ENCODE measurements around the gene TERT.

Gene TERT

DNA sequence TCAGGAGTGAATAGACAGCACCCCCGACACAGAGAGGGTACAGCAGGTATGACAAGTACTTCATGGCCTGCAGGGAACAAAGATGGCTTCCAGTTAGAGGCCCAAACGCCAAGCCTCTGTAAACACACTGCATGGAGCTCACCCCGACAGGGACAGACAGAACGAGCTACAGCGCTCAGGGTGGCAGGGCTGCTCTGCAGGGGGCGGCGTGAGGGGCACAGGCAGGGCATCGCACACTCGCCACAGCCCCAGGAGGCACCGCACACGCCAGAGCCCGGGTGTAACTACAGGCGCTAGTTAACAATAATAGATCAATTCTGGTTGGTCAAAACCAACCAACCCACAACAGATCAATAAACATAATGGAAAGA, 28.9 kb upstream of the TERT start:
- no peaks in the 10 kb centered on the region for H3K9me3 ChIP-seq
- TF ChIP-seq, protein P1, sequence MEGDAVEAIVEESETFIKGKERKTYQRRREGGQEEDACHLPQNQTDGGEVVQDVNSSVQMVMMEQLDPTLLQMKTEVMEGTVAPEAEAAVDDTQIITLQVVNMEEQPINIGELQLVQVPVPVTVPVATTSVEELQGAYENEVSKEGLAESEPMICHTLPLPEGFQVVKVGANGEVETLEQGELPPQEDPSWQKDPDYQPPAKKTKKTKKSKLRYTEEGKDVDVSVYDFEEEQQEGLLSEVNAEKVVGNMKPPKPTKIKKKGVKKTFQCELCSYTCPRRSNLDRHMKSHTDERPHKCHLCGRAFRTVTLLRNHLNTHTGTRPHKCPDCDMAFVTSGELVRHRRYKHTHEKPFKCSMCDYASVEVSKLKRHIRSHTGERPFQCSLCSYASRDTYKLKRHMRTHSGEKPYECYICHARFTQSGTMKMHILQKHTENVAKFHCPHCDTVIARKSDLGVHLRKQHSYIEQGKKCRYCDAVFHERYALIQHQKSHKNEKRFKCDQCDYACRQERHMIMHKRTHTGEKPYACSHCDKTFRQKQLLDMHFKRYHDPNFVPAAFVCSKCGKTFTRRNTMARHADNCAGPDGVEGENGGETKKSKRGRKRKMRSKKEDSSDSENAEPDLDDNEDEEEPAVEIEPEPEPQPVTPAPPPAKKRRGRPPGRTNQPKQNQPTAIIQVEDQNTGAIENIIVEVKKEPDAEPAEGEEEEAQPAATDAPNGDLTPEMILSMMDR (IDR thresholded peaks at IDR 0.05), result no peak
- H3K4me3 ChIP-seq, result no peak overlapping the region
- DNase-seq, result peak; percentile 8 to 29
- no peak overlapping the region for H3K27ac ChIP-seq
- peaks cover 70 to 80% (median 72%) of the 10 kb centered on the region in 3 donors for H3K36me3 ChIP-seq
- peaks cover 0 to 10% (median 3%) of the 10 kb centered on the region in 4 donors for H3K4me1 ChIP-seq
- intact Hi-C loops (cut with DNase I; ENCODE audit: low total_unique reads), result no loop called here
- H3K27me3 ChIP-seq, result no peaks in the 10 kb centered on the region

DNA sequence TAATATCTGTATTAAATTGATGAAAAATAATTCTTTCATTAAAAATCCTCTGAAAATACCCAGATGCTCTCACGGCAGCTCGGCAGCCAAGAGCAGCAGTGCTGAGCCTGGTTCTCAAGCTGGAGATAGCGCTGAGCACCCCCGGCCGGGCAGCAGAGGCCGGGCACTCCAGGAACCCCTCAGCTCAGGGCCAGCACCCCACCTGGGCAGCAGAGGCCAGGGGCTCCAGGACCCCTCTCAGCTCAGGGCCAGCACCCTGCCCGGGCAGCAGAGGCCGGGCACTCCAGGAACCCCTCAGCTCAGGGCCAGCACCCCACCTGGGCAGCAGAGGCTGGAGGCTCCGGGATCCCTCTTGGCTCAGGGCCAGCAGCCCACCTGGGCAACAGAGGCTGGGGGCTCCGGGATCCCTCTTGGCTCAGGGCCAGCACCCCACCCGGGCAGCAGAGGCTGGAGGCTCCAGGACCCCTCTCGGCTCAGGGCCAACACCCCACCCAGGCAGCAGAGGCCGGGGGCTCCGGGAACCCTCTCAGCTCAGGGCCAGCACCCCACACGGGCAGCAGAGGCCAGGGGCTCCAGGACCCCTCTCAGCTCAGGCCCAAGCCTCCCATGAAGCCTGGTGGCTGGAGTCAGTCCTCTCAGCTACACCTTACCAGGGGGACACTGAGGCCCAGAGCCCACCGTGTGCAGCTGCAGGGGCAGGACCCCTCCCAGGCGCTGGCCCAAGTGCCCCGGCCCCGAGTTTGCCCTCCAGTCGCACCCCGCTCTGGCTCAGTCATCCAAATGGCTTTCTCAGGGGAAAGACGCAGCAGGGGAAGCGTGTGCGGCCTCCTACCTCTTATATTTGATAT, 28.3 kb upstream of the TERT start:
- intact Hi-C loops (cut with DNase I; ENCODE audit: low total_unique reads), result no loop called here

DNA sequence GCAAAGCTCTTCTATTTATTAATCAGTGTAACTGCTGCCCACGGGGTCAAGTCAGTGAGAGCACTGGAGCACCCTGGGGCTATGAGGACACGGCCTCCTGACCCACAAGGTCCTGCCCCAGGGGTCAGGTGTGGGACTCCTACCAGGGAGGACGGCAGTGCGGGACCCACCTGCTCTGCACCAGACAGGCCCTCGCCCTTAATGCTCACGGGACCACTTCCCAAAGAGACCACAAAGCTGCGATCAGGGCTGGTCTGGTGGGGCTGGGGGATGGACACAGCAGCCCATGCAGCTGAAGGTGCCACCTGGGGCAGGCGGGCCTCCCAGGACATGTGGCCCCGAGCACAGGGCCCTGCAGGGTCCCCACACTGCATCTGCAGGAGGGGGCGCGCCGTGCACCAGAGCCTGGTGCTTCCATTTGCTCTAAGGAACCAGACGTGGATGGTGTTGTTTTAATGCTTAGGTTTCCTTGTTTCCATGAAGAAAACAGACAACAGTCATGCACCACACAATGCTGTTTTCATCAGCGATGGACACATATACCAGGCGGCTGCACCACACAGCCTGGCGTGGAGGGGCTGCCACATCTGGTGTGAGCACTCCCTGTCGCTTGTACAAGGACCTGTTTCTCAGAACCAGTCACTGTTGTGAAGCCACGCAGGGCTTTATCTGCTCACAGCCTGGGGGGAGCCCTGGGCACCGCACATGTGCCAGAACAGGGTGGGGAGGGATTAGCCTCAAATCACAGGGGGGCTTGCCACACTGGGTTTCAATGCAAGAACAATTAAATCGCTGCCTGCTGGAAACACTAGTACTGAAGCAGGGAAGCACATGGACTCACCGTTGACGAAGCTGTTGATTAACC, 27.4 kb upstream of the TERT start:
- DNase-seq, result peak; percentile 20 to 41
- peaks cover 0 to 4% (median 1%) of the 10 kb centered on the region in 4 donors for H3K4me1 ChIP-seq
- TF ChIP-seq, protein P1 (IDR thresholded peaks at IDR 0.05), result no peak
- intact Hi-C loops (cut with DNase I; ENCODE audit: low total_unique reads), result no loop called here
- peaks cover 85 to 94% (median 86%) of the 10 kb centered on the region in 3 donors for H3K36me3 ChIP-seq
- H3K9me3 ChIP-seq, result no peaks in the 10 kb centered on the region
- no peak overlapping the region for H3K4me3 ChIP-seq
- H3K27me3 ChIP-seq, result no peaks in the 10 kb centered on the region
- no peak overlapping the region for H3K27ac ChIP-seq

More for the DNA sequence above, 28.3 kb upstream of the TERT start:
- peaks cover 0 to 6% (median 3%) of the 10 kb centered on the region in 4 donors for H3K4me1 ChIP-seq
- H3K27ac ChIP-seq, result no peak overlapping the region
- peak; percentile 8 to 37 for DNase-seq
- no peak overlapping the region for H3K4me3 ChIP-seq
- TF ChIP-seq, protein P1 (IDR thresholded peaks at IDR 0.05), result no peak
- H3K9me3 ChIP-seq, result no peaks in the 10 kb centered on the region
- H3K27me3 ChIP-seq, result no peaks in the 10 kb centered on the region
- peaks cover 76 to 86% (median 78%) of the 10 kb centered on the region in 3 donors for H3K36me3 ChIP-seq

DNA sequence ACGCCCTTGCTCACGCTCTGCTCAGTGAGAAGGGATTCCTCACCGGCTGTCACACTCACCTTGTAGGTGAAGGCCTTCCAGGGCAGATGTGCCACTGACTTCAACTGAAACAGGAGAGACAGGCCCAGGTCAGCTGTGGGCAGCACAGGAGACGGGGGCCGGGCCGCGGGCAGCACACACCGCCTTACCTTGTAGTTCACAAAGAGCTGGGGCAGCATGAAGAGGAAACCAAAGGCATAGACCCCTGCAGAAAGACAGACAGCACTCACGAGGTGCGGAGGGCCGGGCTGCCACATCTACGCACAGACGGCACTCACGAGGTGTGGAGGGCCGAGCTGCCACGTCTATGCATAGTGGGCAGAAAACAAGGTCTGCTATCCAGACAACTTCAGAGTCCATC, 26.7 kb upstream of the TERT start:
- TF ChIP-seq, protein P1 (IDR thresholded peaks at IDR 0.05), result no peak
- no peaks in the 10 kb centered on the region for H3K9me3 ChIP-seq
- peak in 1 of 2 donors; percentile 16 for DNase-seq
- H3K4me1 ChIP-seq, result no peaks in the 10 kb centered on the region
- H3K27me3 ChIP-seq, result no peaks in the 10 kb centered on the region
- H3K4me3 ChIP-seq, result no peak overlapping the region
- H3K36me3 ChIP-seq, result peaks cover 85 to 92% (median 88%) of the 10 kb centered on the region in 3 donors
- intact Hi-C loops (cut with DNase I; ENCODE audit: low total_unique reads), result no loop called here
- H3K27ac ChIP-seq, result no peak overlapping the region

DNA sequence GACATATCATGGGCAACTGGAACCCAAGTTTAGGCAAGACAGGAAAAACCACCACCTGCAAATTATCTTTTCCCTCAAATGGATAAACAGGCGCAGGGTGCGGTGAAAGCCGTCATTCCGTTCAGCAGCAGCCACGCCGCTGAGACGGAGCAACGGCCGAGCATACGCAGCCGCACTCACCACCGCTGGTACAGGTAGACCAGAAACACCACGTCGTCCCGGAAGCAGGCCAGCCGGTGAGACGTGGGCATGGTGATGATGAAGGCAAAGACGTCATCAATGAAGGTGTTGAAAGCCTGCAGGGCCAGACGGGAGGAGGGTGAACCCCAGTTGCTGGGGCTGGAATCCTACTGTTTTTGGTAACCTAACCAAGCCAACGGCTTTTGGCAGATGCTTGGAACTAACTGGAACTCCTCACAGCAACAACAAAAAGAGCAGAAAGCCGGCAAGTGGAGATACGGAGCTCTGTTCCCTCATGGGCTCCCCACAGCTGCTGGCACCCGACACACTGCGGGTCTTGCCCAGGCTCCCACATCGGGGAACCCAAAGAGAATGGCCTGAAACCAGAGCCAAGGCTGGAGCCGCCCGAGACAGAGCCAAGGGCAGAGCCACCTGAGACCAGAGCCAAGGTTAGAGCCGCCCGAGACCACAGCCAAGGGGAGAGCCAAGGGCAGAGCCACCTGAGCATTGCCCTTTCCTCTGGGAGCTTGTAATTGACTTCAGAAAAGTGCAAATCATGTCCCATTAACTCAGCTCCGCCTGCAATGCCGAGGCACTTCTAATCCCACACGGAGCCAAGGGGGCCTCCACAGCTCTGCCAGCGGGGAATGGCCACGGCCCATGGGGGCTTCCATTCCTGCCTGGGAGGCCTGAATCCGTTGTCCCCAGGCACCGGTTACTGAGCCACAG, 25.8 kb upstream of the TERT start:
- Histone ChIP-seq H3K4me1 (peaks cover 0 to 5% (median 2%) of the 10 kb centered on the region in 4 donors), H3K9me3 (no peaks in the 10 kb centered on the region), H3K4me3 (no peak overlapping the region), H3K36me3 (peaks cover 82 to 84% (median 84%) of the 10 kb centered on the region in 3 donors), H3K27me3 (no peaks in the 10 kb centered on the region), H3K27ac (no peak overlapping the region)
- DNase-seq, result peak in 1 of 2 donors; percentile 14
- intact Hi-C loops (cut with DNase I; ENCODE audit: low total_unique reads), result no loop called here
- TF ChIP-seq, protein P1 (IDR thresholded peaks at IDR 0.05), result no peak
